NCI-H524 treated with DMSO at 0.1 percent for 48 hours (cell line): ENCODE measurements around the gene THADA.
"Not testable (repeated sequence)": the region's sequence is repeated elsewhere in the genome, so short reads cannot be mapped to it uniquely, and the experiment has no call there.

Experiments
- DNase-seq: peaks from one replicate; lab custom pipeline; 2025; lab: John Stamatoyannopoulos, UW

The THADA gene

DNA sequence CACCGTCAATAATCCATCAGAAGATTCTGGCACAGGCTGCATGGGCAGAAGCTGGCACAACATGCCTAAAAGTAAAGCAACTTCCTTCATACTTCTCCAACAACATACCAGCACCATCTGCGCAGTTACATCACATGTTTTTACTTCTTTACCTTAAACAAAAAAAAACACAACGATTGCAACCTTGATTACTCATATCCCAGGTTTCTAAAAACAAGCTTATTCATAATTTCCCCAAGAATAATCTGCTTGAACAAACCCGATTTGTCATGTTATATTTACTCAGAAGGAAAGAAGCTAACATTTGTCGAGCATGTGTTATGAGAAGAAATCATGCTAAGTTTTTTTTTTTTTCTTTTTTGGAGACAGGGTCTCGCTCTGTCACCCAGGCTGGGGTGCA lies 54.7 kb downstream of the THADA start:
- no peak for DNase-seq

DNA sequence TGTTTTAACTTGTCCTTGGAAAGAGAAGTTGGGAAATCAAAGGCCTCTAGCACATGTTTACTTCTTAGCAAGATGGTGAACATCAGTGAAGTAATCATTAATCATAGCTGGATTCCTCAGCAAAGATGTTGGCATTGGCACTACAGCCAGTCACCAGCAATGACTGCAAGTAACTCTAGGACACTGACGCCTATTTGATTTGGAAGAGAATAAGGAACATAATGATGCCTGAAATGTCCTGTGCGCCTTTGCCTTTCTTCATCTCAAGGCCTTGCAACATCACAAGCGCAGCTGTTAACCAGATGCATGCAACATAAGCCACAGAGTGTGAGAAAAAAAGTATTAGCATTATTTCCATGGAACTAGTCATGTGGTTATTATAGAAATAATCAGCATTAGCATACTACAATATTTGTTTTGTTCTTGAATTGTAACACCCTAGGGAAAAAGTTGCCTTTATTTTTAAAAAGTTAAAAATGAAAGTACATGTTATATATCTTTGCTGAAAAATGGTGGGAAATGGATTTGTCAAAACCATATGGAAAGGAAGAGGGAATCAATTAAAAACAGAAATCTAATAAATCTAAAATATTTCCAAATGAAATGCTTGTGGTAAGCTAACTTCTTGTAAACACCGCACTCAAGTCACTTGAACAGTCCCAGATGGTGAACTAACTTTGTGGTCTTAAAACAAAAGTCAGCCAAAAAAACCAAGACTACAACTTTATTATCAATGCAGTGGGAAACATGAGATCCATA lies 55.6 kb downstream of the THADA start:
- DNase-seq = no peak

DNA sequence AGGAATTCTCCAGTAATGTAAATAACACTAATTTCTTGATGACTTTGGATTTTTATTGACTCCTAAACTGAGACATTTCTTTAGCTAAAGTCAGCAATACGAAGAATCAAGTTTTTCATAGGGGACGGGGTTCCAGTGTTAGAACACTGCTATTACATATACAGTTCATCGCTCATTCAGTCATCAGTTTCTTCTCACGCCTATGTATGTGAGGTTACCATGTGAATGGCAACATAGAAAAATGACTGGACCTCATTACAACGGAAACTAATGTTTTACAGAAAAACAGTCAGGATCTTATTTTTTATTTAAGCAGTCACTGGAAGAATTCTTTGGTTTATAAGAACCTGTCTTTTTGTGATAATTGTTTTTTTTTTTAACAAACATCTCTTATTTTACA lies 56.4 kb downstream of the THADA start:
- DNase-seq = no peak

DNA sequence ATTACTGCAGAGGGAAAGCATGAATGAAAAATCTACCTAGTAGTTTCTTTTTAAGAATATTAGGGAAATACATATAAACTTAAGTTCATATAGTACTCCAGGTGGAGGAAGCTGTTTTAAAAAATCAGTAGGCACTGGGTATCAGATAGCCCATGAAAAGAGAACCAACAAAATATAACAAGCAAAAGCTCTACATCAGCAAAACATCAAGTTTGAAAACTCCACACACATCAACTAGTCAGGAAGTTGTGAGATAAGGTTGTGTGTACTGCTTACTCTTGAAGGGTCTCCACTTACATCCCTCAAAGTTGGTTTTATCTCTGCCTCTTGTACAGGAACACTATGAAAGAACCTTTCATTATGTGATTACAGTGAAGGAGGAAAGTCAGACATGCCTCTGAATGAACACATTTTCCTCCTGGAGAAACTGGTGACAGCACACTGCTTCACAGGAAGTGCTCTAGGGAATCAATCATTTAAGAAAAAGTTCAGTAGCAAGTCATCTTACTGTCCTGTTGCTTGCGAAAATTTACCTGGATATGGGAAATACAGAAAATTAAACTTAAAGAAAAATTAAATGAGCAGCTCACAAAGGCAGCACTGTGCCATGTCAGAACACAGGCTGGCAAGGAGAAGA lies 57.7 kb downstream of the THADA start:
- DNase-seq = no peak

DNA sequence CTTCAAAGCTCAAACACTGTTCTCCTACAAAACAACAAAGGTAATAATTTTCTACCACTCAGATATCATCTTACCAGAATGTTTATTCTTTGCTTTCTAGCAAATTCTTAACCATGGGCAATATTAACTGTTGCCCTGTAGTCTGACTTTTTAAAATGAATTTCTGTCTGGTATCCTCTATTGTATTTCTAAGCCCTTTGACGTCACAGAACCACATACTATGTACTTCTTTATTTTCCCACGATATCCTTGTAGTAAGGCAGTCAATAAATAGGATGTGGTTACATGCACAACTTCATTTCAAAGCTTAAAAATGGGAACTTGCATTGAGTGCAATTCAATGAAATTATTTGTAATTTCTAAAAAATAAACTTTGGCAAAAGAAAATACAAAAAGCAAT lies 58.7 kb downstream of the THADA start:
- no peak for DNase-seq

DNA sequence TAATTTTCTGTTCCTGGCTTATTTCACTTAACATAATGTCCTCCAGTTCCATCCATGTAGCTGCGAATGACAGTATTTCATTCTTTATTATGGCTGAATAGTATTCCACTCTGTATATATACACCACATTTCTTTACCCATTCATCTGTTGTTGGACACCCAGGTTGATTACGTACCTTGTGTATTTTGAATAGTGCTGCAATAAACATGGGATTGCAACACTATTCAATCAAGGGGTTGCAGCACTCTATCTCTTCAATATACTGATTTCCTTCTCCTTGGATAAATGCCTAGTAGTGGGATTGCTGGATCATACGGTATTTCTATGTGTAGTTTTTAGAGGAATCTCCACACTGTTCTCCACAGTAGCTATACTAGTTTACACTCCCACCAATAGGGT lies 61.3 kb downstream of the THADA start:
- no peak for DNase-seq

DNA sequence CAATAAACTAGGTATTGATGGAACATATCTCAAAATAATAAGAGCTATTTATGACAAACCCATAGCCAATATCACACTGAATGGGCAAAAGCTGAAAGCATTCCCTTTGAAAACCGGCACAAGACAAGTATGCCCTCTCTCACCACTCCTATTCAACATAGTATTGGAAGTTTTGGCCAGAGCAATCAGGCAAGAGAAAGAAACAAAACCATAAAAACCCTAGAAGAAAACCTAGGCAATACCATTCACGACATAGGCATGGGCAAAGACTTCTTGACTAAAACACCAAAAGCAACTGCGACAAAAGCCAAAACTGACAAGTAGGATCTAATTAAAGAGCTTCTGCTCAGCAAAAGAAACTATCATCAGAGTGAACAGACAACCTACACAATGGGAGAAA lies 63.3 kb downstream of the THADA start:
- DNase-seq = not testable (repeated sequence)

DNA sequence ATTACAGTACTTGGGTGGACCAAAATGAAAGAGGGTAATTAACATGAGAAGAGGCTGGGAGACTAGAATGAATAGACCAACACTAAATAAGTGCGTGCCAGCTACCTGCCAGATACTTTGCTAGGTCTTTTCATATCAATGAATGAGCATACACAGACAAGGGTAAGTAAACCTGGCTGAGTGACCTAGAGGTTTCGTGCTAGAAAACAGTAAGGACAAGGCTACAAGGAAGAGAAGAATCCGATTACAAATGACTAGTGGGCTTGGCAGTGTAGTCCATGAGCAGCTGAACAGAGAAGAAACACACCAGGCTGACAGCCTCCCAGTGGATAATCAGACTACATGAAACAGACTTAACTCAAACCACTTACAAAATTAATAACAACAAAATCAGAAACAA lies 64.6 kb downstream of the THADA start:
- DNase-seq = no peak

DNA sequence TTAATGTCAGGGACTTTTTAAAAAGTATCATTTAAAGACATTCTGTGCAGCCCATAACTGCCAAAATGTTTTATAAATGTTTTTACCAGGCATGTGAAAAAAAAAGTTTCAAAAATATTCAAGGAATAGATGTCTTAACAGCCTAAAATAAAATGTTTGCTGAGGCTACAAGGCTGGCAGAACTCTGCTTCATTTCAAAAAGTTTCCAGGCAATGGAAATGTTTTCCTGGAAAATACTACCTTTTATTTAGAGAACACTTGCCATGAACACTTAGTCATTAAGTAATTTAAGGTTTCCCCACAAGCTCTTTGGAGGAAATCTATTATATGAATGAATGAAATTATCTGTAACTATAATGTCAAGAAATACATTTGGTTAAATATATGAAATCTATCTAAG lies 68.8 kb downstream of the THADA start:
- no peak for DNase-seq

DNA sequence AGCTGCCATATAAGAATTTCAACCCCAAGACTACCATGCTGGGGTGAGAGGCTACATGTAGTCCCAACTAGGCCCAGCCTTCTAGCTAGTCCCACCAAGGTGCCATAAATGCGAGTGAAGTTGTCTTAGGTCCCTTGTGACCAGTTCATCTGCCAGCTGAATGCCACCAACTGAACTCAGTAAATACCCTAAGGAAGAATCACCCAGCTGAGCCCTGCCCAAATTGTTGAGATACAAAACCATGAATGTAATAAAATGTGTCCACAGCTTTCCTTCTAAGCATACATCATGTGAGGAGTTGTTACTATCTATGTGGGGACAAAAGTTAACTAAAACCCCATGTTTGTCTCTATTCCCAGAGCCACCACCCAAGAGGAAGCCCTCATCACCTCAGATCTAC lies 70.3 kb downstream of the THADA start:
- no peak for DNase-seq

DNA sequence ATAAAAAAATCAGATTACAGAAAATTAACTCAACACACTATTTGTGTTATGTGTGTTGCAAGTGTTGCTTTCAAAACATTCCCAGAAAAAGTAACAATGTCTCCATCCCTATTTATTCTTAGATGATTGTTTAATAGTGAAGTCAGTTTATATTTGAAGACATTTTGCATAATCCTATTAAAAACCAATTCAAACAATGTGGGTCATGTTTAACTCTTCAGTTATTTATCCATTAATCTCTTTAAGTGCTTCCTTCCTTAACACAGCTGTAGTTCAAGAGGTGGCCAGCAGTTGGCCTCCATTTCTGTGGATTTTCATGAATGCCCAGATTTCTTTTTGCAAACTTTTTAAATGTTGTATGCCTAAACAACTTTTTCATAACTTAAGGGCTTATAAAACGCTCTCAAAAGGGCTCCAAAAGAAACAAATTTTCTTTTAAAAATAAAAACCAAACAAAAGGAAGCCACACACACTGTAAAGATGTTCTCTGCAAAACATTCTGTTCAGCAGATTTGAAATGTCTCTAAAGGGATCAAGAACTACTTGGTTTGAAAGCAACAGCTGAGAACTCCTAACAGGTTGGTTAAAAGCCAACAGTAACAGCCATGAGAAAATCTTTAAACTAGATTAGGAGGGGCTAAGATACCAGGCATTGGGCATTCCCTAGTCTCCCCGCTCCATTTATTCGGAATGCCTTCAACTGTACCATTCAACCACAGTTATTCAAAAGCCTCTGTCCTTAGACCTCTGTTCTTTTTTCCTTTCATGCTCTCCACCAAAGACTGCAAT lies 71.5 kb downstream of the THADA start:
- DNase-seq = peak; percentile 24

DNA sequence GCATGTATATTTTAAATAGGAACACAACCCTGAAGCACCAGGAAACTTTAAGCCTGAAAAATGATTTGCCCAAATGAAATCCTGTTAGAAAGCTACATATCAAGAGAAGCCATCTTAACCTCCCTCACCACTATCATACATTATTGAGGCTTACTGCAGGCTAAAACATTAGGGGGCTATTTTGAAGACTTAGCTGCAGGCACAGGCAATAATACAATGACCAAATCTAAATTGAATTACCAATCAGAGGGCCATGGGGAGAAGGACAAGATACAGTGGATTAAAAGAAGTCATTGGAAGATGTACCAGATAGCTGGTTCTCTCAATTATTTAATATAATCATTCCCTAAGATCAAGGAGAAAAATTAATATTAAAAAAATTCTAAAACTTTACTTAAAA lies 73.7 kb downstream of the THADA start:
- DNase-seq = no peak

DNA sequence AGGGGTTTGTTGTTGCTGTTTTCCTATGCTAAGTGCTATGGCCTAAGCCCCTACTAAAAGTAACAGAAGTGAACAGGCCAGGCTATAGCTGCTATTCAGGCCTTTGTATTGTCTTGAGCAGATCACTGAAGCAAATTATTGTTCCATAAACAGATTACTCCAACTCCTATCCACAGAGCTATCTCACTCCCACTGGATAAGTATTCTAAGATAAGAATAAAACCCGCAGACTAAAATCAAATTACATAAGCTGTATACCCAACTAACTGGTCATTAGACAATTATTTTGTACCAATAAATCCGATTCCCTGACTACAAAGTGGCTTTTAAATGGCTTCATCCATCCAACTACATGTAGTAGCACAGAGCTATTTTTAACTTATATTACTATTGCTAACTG lies 74.3 kb downstream of the THADA start:
- DNase-seq = no peak

DNA sequence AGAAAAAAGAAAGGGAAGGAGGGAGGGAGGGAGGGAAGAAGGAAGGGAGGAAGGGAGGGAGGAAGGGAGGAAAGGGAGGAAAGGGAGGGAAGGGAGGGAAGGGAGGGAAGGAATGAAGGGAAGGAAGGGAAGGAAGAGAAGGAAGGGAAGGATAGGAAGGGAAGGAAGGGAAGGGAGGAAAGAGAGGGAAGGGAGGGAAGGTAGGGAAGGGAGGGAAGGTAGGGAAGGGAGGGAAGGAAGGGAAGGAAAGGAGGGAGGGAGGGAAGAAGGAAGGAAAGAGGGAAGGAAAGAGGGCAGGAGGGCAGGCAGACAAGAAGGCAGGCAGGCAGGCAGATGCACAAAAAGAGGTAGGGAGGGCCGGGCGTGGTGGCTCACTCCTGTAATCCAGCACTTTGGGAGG lies 74.9 kb downstream of the THADA start:
- no peak for DNase-seq

DNA sequence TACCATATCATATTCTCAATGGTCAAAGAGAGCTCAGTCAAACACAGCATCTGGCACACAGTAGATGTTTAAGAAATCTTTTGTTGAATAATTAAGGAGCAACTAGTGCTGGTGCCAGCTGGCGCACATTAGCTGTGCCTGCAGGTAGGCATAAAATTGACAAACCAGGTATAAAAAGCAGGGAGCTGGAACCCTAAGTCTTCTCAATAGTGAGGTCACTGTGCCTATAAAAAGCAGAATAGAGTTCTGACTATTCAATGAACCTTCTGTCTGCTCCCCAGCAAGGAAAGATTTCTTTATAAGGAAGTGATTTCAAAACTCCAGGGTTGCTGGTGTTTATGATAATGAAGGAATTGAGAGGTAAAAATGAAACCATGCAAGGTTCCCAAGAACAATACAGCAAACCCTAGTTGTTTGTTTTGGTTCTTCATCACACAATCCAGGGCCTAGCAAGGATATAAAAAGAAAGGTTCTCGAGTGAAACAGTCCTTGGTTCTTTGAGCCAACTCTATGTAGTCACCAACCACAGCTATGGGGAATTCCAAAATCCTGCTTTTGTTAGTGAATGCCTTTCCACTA lies 76.1 kb downstream of the THADA start:
- DNase-seq = no peak

DNA sequence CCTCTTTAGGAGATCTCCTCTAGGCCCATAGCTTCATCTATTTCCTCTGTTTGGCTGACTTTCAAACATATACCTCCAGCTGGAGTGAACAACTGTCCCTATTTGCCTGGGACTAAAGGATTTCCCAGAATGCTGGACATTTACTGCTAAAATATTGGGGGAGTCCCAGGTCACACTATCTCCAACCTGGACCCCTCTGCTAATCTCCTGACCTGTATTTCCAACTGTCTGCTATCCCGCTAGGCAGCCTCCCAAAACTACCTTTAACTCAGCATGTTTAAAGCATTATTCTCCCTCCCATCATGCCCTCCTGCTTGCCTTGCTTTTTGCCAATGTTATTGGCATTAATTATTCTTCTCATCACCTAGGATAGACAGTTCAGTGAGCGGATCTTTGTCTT lies 77.1 kb downstream of the THADA start:
- DNase-seq = no peak

DNA sequence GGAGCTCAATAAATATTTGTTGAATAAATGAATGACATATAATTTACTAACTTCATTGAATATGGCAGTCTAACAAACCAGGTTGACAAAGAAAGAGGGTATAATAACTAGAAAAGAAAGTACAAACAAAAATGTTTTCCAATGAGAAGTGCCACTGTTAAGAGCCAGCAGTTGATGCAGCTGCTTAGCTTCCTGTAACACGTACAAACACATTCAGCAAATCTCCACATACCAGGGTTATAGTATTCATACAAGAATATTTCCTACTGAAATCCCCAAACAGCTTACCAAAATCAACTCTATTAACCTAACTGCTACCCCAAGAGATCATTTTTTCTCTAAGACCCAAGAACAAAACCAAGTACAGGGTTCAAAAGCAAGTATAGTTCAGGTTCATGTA lies 77.7 kb downstream of the THADA start:
- no peak for DNase-seq

DNA sequence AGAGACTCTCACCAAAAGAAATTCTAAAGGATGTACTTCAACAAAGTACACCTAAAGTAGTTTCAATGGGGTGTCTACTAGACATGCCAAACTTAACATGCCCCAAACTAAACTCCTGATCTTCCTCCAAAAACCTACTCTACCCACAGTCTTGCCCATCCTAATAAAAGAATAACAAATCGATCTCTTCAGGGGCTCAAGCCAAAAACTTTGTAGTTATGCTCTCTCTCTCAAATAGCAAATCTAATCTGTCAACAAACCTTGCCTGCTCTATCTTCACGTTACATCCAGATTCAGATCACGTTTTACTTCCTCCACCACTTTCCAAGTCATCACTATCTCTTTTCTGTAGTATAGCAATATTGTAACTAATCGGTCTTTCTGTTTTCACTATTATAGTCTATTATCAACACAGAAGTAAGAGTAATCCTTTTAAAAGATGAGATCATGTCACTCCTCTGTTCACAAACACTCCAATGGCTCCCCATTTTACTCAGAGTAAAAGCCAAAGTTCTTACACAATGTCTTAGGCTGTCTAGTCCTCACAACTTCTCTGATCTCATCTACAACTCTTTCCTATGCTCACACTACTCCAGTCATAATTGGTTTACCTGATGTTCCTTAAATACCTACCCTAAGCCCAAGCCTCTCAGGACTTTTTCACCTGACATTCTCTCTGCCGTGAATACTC lies 79.9 kb downstream of the THADA start:
- no peak for DNase-seq

DNA sequence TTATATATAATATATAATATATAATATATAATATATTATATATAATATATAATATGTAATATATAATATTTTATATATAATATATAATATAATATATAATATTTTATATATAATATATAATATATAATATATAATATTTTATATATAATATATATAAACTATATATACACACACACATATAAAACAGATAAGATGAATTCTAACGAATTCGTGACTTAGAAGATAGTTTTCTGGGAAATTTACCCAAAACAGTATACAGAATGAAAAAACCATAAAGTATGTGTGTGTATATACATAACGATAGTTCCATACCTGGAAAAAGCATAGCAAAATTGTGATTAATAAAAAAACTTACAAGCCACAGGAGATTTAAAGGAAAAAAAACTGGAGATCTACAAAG lies 80.6 kb downstream of the THADA start:
- DNase-seq = no peak

DNA sequence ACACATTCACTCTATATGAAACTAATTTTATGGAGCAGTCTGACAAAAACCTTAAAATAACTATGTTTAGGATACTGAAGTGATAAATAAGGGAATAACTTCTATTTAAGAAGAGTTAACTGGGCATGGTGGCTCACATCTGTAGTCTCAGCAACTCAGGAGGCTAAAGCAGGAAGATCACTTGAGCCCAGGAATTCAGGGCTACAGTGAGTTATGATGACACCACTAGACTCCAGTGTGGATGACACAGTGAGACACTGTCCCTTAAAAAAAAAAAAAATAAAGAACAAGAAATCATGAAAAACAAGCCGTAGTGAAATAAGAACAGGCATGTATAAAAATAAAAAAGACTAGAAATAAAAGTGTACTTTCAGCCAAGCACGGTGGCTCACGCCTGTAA lies 82.0 kb downstream of the THADA start:
- no peak for DNase-seq

DNA sequence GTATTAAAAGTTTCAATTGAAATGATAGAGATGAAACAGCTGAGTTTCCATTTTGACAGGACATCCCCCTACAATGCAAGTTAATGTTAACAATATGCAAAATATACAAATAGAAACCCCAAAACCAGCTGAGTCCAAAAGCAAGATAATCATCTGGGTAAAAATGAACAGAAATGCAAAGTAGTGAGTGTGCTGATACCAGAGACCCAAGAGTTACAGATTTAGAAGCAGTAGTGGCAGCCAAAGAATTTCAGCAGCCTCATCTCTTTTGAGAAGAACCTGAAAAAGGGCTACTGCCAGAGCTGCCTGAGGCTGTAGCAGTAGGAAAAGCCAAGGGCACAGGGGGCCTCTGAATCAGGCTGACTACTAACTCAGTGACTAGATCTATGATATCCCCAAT lies 82.6 kb downstream of the THADA start:
- no peak for DNase-seq

DNA sequence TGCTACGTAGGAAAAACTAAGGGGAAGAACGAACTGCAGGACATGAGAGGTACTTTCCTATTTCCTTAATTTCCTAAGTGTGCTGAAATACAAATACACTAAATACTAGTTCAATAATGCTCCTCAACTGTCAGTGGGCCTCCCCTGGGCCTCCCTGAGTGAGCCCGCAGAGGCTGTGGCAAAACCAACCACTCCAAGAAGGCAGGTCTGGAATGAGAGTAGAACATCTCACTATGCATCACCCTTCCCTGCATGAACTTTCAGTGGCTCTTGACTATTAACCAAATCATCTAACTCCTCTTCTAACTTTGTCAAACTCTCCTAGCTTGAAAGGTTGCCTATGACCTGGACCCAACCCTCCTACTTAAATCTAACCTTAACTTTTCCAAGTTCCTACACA lies 84.6 kb downstream of the THADA start:
- no peak for DNase-seq
